GM12864 (cell line): ENCODE measurements around the gene KCNMA1.

Experiments used
- DNase-seq: peaks from one replicate; pipeline ENCODE4 v3.0.0-alpha.2; 2011; ENCODE audit warnings: low read depth
- H3K4me3 ChIP-seq: 2 replicates; pipeline ENCODE4 v1.5.1; 2011; ENCODE audit warnings: mild to moderate bottlenecking, low read depth, low read length, control low read depth
- CTCF ChIP-seq: IDR thresholded peaks from 2 replicates; pipeline ENCODE4 v1.5.1; 2011; ENCODE audit warnings: low read depth, mild to moderate bottlenecking, moderate library complexity, low read length, control low read depth, inconsistent platforms; ENCODE audit errors: missing control alignments

The KCNMA1 gene

GRCh38 chr10:77546042-77546441 lies 91.6 kb downstream of the KCNMA1 start:
- H3K4me3 ChIP-seq = no peak overlapping the region
- no peak for DNase-seq
- TF ChIP-seq CTCF = no peak

- H3K4me3 ChIP-seq = no peak overlapping the region
- no peak for TF ChIP-seq CTCF
- no peak for DNase-seq
Observed at GRCh38 chr10:77545585-77545984, 92.0 kb downstream of the KCNMA1 start.

- DNase-seq = no peak
Observed at GRCh38 chr10:77544617-77545016, 93.0 kb downstream of the KCNMA1 start.

GRCh38 chr10:77542710-77543259 lies 94.8 kb downstream of the KCNMA1 start:
- TF ChIP-seq CTCF = no peak
- no peak overlapping the region for H3K4me3 ChIP-seq
- DNase-seq = no peak

More at GRCh38 chr10:77544617-77545016, 93.0 kb downstream of the KCNMA1 start:
- TF ChIP-seq CTCF = no peak
- no peak overlapping the region for H3K4me3 ChIP-seq

- H3K4me3 ChIP-seq = no peak overlapping the region
- TF ChIP-seq CTCF = no peak
- DNase-seq = no peak
Observed at GRCh38 chr10:77541944-77542343, 95.7 kb downstream of the KCNMA1 start.

- no peak overlapping the region for H3K4me3 ChIP-seq
- DNase-seq = no peak
- no peak for TF ChIP-seq CTCF
Observed at GRCh38 chr10:77541247-77541646, 96.4 kb downstream of the KCNMA1 start.
